K562 (cell line): ENCODE results near the gene TALDO1. TPM values are rescaled to one million over a fixed set of nuclear protein-coding genes. Genes with fewer than 3 reads are reported as not detected.

ENCODE experiments used
- CBFB ChIP-seq: sonication (generic); formaldehyde crosslinking; IDR thresholded peaks from 2 replicates; pipeline ENCODE4 v1.4.0; 2020; ENCODE audit warnings: mild to moderate bottlenecking, missing genetic modification reagents
- FOXM1 ChIP-seq, 2 experiments: fragments of 450-650 bp in 1 of 2; sonication (generic) in 1 of 2; formaldehyde crosslinking in 1 of 2; IDR thresholded peaks; 2 replicates each; pipeline versions ENCODE4 v1.6.1 to v1.9.0; 2017 to 2022; ENCODE audit warnings: low read depth in 2 of 2, mild to moderate bottlenecking in 2 of 2, missing genetic modification reagents in 1 of 2, moderate library complexity in 1 of 2
- KAT7 ChIP-seq: sonication (generic); formaldehyde crosslinking; IDR thresholded peaks from 2 replicates; pipeline ENCODE4 v1.8.0; 2022; ENCODE audit warnings: missing genetic modification reagents, mild to moderate bottlenecking, borderline replicate concordance
- MTA2 ChIP-seq: fragments of 450-650 bp; IDR thresholded peaks from 2 replicates; pipeline ENCODE4 v1.6.1; 2016; ENCODE audit warnings: low read depth
- NR3C1 ChIP-seq: sonication (generic); formaldehyde crosslinking; IDR thresholded peaks from 2 replicates; pipeline ENCODE4 v1.8.1; 2022; ENCODE audit warnings: missing genetic modification reagents
- SLC30A9 ChIP-seq: fragments of 250-450 bp; sonication (Bioruptor Pico); IDR thresholded peaks from 2 replicates; pipeline ENCODE4 v1.8.0; 2022; ENCODE audit warnings: mild to moderate bottlenecking, moderate library complexity
- SREBF1 ChIP-seq: fragments of 150-350 bp; IDR thresholded peaks from 2 replicates; pipeline ENCODE4 v1.6.1; 2014; ENCODE audit warnings: antibody characterized with exemption, low read depth, low read length, borderline replicate concordance
- SRSF1 ChIP-seq: fragments of 200-400 bp; formaldehyde crosslinking; IDR thresholded peaks from 2 replicates; pipeline ENCODE4 v1.6.1; 2017; ENCODE audit warnings: mild to moderate bottlenecking, low read depth, low read length, moderate library complexity
- ZBTB1 ChIP-seq: sonication (generic); formaldehyde crosslinking; IDR thresholded peaks from 2 replicates; pipeline ENCODE4 v1.8.1; 2023; ENCODE audit warnings: missing genetic modification reagents, low read depth, mild to moderate bottlenecking, borderline replicate concordance
- ZNF316 ChIP-seq: fragments of 450-650 bp; IDR thresholded peaks from 2 replicates; pipeline ENCODE4 v1.6.1; 2016
- ZNF324 ChIP-seq: fragments of 250-450 bp; sonication (Bioruptor Pico); IDR thresholded peaks from 2 replicates; pipeline ENCODE4 v1.4.0; 2020; ENCODE audit warnings: mild to moderate bottlenecking
- ZNF444 ChIP-seq: fragments of 250-450 bp; sonication (Bioruptor Pico); IDR thresholded peaks from 2 replicates; pipeline ENCODE4 v1.4.0; 2020; ENCODE audit warnings: mild to moderate bottlenecking, moderate library complexity
- polyA plus RNA-seq, 8 experiments: library from polyadenylated mRNA; depleted of rRNA in 4 of 8; stranded (reverse) in 5 of 8; unstranded in 3 of 8; fragments of >200 nt; fragmentation: Nextera tagmentation in 2 of 8; fragmentation: Illumina TruSeq in 1 of 8; extraction: Ambion mirVana in 2 of 8; extraction: Trizol in 1 of 8; gene quantifications; 2 replicates each; pipeline versions ENCODE4 v1.2.1 to v1.2.3, GENCODE V29; 2011 to 2014; ENCODE audit warnings: inconsistent platforms in 1 of 8, missing spikeins in 1 of 8
- total RNA-seq, 7 experiments: library from RNA; depleted of rRNA in 6 of 7; stranded (reverse); fragments of >200 nt in 6 of 7; fragmentation: Illumina TruSeq in 2 of 7; extraction: Trizol in 2 of 7; gene quantifications; 2 replicates each; pipeline versions ENCODE4 v1.2.1 to v1.2.3, GENCODE V29; 2011 to 2021; ENCODE audit warnings: low replicate concordance in 1 of 7
- TF ChIP-seq, protein P1 (sequence below), 2 experiments: fragments of 150-350 bp in 1 of 2; IDR thresholded peaks; 2 replicates each; pipeline ENCODE4 v1.6.1; 2012 to 2016; ENCODE audit warnings: low read depth in 2 of 2, low read length in 2 of 2, mild to moderate bottlenecking in 1 of 2, moderate library complexity in 1 of 2
- TF ChIP-seq, protein P2 (sequence below), 2 experiments: IDR thresholded peaks; 2 replicates each; pipeline ENCODE4 v1.6.1; 2011; ENCODE audit warnings: borderline replicate concordance in 1 of 2, control low read depth in 1 of 2, low read depth in 1 of 2, low read length in 1 of 2, mild to moderate bottlenecking in 1 of 2, mixed read lengths in 1 of 2, moderate library complexity in 1 of 2; ENCODE audit not compliant: insufficient read depth in 1 of 2, insufficient read length in 1 of 2, poor library complexity in 1 of 2, severe bottlenecking in 1 of 2; ENCODE audit errors: extremely low read depth in 1 of 2
- TF ChIP-seq, protein P3 (sequence below): fragments of 450-650 bp; formaldehyde crosslinking; IDR thresholded peaks from 2 replicates; pipeline ENCODE4 v1.4.0; 2020; ENCODE audit warnings: mild to moderate bottlenecking, mixed read lengths
- TF ChIP-seq, protein P4 (sequence below): sonication (generic); formaldehyde crosslinking; IDR thresholded peaks from 2 replicates; pipeline ENCODE4 v1.4.0; 2020; ENCODE audit warnings: mild to moderate bottlenecking, missing genetic modification reagents

TALDO1 gene
- total and polyA plus RNA-seq, 9 of the 15 experiments (the other 6 are each of a cell fraction or from before 2014, with no cell fraction given) = 260 to 541 (median 441) TPM

DNA sequence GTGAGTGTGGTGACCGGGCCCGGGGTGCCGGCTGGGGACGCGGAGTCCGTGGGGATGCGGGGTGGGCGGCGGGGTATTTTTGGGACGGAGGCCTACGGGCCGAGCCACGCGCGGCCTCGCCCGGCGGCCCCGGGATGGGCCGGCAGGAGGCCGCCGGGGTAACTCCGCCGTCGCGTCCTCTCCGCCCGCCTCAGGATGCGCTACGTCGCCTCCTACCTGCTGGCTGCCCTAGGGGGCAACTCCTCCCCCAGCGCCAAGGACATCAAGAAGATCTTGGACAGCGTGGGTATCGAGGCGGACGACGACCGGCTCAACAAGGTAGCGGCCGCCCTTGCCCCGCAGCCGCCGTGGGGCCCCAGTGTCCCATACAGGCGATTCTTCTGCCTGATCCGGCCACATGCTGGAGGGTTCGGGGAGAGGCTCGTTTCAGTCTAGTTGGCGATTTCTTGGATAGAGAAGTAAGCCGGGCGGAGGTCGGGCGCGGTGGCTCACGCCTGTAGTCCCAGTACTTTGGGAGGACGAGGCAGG, 62.8 kb downstream of the TALDO1 start (continued):
- TF ChIP-seq, protein P1, sequence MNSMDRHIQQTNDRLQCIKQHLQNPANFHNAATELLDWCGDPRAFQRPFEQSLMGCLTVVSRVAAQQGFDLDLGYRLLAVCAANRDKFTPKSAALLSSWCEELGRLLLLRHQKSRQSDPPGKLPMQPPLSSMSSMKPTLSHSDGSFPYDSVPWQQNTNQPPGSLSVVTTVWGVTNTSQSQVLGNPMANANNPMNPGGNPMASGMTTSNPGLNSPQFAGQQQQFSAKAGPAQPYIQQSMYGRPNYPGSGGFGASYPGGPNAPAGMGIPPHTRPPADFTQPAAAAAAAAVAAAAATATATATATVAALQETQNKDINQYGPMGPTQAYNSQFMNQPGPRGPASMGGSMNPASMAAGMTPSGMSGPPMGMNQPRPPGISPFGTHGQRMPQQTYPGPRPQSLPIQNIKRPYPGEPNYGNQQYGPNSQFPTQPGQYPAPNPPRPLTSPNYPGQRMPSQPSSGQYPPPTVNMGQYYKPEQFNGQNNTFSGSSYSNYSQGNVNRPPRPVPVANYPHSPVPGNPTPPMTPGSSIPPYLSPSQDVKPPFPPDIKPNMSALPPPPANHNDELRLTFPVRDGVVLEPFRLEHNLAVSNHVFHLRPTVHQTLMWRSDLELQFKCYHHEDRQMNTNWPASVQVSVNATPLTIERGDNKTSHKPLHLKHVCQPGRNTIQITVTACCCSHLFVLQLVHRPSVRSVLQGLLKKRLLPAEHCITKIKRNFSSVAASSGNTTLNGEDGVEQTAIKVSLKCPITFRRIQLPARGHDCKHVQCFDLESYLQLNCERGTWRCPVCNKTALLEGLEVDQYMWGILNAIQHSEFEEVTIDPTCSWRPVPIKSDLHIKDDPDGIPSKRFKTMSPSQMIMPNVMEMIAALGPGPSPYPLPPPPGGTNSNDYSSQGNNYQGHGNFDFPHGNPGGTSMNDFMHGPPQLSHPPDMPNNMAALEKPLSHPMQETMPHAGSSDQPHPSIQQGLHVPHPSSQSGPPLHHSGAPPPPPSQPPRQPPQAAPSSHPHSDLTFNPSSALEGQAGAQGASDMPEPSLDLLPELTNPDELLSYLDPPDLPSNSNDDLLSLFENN (IDR thresholded peaks at IDR 0.05; ENCODE audit: low read depth in 2 of 2, low read length in 2 of 2) = no peak
- TF ChIP-seq, protein P2, sequence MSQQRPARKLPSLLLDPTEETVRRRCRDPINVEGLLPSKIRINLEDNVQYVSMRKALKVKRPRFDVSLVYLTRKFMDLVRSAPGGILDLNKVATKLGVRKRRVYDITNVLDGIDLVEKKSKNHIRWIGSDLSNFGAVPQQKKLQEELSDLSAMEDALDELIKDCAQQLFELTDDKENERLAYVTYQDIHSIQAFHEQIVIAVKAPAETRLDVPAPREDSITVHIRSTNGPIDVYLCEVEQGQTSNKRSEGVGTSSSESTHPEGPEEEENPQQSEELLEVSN (IDR thresholded peaks at IDR 0.05; ENCODE audit: borderline replicate concordance in 1 of 2, extremely low read depth in 1 of 2, insufficient read depth in 1 of 2, insufficient read length in 1 of 2, low read depth in 1 of 2, low read length in 1 of 2, poor library complexity in 1 of 2, severe bottlenecking in 1 of 2) = no peak
- TF ChIP-seq ZNF316 (no peak), KAT7 (CRISPR knock-in tag) (0 out of 2 replicates have a peak, but pooled peaks have one; percentile 45), SREBF1 (no peak), SLC30A9 (no peak), CBFB (peak; percentile 65; the same call in 1 of the 2 replicates), NR3C1 (CRISPR knock-in tag) (no peak), ZBTB1 (CRISPR knock-in tag) (peak; percentile 17), SRSF1 (no peak), MTA2 (no peak), FOXM1 (IDR thresholded peaks at IDR 0.05; ENCODE audit: low read depth) (no peak), FOXM1 (CRISPR knock-in tag; IDR thresholded peaks at IDR 0.05; ENCODE audit: low read depth) (no peak), ZNF444 (CRISPR knock-in tag) (no peak), ZNF324 (CRISPR knock-in tag) (no peak)
- TF ChIP-seq, protein P3, sequence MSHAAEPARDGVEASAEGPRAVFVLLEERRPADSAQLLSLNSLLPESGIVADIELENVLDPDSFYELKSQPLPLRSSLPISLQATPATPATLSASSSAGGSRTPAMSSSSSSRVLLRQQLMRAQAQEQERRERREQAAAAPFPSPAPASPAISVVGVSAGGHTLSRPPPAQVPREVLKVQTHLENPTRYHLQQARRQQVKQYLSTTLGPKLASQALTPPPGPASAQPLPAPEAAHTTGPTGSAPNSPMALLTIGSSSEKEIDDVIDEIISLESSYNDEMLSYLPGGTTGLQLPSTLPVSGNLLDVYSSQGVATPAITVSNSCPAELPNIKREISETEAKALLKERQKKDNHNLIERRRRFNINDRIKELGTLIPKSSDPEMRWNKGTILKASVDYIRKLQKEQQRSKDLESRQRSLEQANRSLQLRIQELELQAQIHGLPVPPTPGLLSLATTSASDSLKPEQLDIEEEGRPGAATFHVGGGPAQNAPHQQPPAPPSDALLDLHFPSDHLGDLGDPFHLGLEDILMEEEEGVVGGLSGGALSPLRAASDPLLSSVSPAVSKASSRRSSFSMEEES (CRISPR knock-in tag) = no peak
- TF ChIP-seq, protein P4, sequence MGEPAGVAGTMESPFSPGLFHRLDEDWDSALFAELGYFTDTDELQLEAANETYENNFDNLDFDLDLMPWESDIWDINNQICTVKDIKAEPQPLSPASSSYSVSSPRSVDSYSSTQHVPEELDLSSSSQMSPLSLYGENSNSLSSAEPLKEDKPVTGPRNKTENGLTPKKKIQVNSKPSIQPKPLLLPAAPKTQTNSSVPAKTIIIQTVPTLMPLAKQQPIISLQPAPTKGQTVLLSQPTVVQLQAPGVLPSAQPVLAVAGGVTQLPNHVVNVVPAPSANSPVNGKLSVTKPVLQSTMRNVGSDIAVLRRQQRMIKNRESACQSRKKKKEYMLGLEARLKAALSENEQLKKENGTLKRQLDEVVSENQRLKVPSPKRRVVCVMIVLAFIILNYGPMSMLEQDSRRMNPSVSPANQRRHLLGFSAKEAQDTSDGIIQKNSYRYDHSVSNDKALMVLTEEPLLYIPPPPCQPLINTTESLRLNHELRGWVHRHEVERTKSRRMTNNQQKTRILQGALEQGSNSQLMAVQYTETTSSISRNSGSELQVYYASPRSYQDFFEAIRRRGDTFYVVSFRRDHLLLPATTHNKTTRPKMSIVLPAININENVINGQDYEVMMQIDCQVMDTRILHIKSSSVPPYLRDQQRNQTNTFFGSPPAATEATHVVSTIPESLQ = no peak
